ENCODE data around the gene NPR3. TPM values are rescaled to one million over a fixed set of nuclear protein-coding genes. Genes with fewer than 3 reads are reported as not detected.

Gene NPR3
- total and polyA plus RNA-seq, 2 of the 8 experiments (the other 6 are each of a cell fraction or from before 2014, with no cell fraction given) = not detected

DNA sequence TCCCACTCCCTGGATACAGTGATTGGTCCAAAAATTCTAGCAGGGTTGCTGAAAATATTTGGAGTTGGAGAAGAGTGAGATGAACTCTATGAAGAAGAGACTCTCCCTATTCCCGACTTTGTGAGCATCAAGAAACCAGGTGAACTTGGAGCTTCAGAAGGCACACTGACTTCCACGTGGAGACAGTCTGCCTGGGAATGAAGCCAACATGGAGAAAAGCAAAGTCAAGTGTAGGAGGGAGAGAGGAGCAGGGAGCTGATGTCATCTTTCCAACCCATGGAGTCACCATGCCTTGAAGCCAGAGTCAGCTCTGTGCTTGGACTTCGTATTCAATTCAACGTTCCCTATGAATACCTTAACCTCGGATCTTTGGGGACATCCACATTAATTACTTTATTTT is 125.1 kb downstream of the NPR3 start:
- H3K14ac ChIP-seq (ENCODE audit: insufficient read length) = no peak overlapping the region
- no peaks in the 10 kb centered on the region; the same call in 1 of the 2 replicates for H3K23me2 ChIP-seq (ENCODE audit: low read depth, low read length)
- H4K20me1 ChIP-seq (replicated peaks in 1 of 2; ENCODE audit: control insufficient read depth in 1 of 2, insufficient read depth in 2 of 2, low read length in 2 of 2) = no peaks in the 10 kb centered on the region
- H3K4me2 ChIP-seq (ENCODE audit: insufficient read depth in 1 of 2, low read depth in 2 of 2, low read length in 2 of 2) = no peak overlapping the region
- H3K4ac ChIP-seq (replicated peaks; ENCODE audit: insufficient read length, low read depth, low read length) = no peak overlapping the region
- POLR2A ChIA-PET (ENCODE audit: partially characterized antibody) = interaction anchor here (0.7 kb wide), 1 partner anchor 8 kb away, joined by 3 read pairs; no protein-coding TSS in a partner anchor
- no peak for DNase-seq (ENCODE audit: low read depth in 1 of 2, low spot score in 2 of 2)
- H2AFZ ChIP-seq (ENCODE audit: low read length) = no peak overlapping the region
- no peak overlapping the region for H2AK5ac ChIP-seq (ENCODE audit: low read depth, low read length)
- no peak overlapping the region for H3K9ac ChIP-seq (replicated peaks in 1 of 4; ENCODE audit: extremely low read depth in 1 of 4, low read depth in 3 of 4, low read length in 3 of 4)
- H3K27me3 ChIP-seq (replicated peaks in 1 of 4; ENCODE audit: control insufficient read depth in 3 of 4, extremely low read depth in 1 of 4, insufficient read depth in 3 of 4, low read length in 3 of 4) = no peaks in the 10 kb centered on the region
- H4K8ac ChIP-seq (ENCODE audit: extremely low read depth, insufficient read depth, low read length) = no peak overlapping the region
- H3K4me3 ChIP-seq (ENCODE audit: extremely low read depth in 1 of 4, insufficient read depth in 2 of 4, low read depth in 3 of 4, low read length in 4 of 4) = no peak overlapping the region
- no peaks in the 10 kb centered on the region for H3K36me3 ChIP-seq (ENCODE audit: control insufficient read depth in 2 of 4, insufficient read depth in 4 of 4, low read length in 3 of 4)
- H2BK12ac ChIP-seq (ENCODE audit: low read depth, low read length) = no peak overlapping the region
- FAIRE-seq = no peak
- no peak overlapping the region for H3K23ac ChIP-seq (ENCODE audit: insufficient read length)
- H4K5ac ChIP-seq (ENCODE audit: insufficient read length, low read depth, low read length) = no peak overlapping the region
- H3K56ac ChIP-seq (replicated peaks; ENCODE audit: insufficient read length, low read depth, low read length) = no peak overlapping the region
- no peak overlapping the region for H3K27ac ChIP-seq (ENCODE audit: low read depth, low read length)
- H3K18ac ChIP-seq (ENCODE audit: extremely low read depth, low read length) = no peak overlapping the region
- no peak overlapping the region for H2BK15ac ChIP-seq (ENCODE audit: low read length)
- no peaks in the 10 kb centered on the region for H3K9me3 ChIP-seq (ENCODE audit: insufficient read depth in 2 of 2, low read depth in 1 of 2, low read length in 1 of 2)
- no peak overlapping the region for H2BK20ac ChIP-seq (ENCODE audit: low read length)
- 91% methylated on average over 5 of the region's 5 CpGs; no CpG with 5 or more reads in 1 of the 2 experiments for WGBS, 2 experiments (ENCODE audit: extremely low coverage in 1 of 2, insufficient coverage in 1 of 2, insufficient read length in 1 of 2, insufficient replicate concordance in 2 of 2, low coverage in 1 of 2, low lambda C conversion rate in 2 of 2, missing lambda C conversion rate in 1 of 2)
- H2BK5ac ChIP-seq (ENCODE audit: low read depth, low read length) = no peak overlapping the region
- H2BK120ac ChIP-seq (replicated peaks; ENCODE audit: low read depth, low read length) = no peak overlapping the region
- no peak overlapping the region for H4K91ac ChIP-seq (replicated peaks; ENCODE audit: insufficient read length, low read length)
- no peak for TF ChIP-seq SIN3A (conservative IDR thresholded peaks at IDR 0.05 in 1 of 2, IDR thresholded peaks at IDR 0.05 in 1 of 2; ENCODE audit: low read depth in 1 of 2, low read length in 2 of 2)
- TF ChIP-seq KDM4A (IDR thresholded peaks at IDR 0.05; ENCODE audit: low read depth, low read length, severe bottlenecking) = no peak
- TF ChIP-seq SUZ12 (IDR thresholded peaks at IDR 0.05; ENCODE audit: low read length) = no peak
- TF ChIP-seq SAP30 (IDR thresholded peaks at IDR 0.05; ENCODE audit: insufficient read depth, insufficient replicate concordance, low read length) = no peak
- no peaks in the 10 kb centered on the region for H3K4me1 ChIP-seq (replicated peaks in 1 of 4; ENCODE audit: control insufficient read depth in 3 of 4, insufficient read depth in 4 of 4, low read length in 3 of 4)
- H3K79me1 ChIP-seq (ENCODE audit: low read depth, low read length) = no peaks in the 10 kb centered on the region
- no peaks in the 10 kb centered on the region for H3K79me2 ChIP-seq (ENCODE audit: control insufficient read depth in 1 of 2, insufficient read depth in 2 of 2, low read length in 2 of 2)
- CTCF ChIA-PET (ENCODE audit: partially characterized antibody) = no interaction called here

Data from H1 (cell line).